D721Med (cell line): ENCODE results near the gene PTPN5.
A peak's percentile ranks its signal among the peaks of the same experiment; 100 is the strongest.

Experiments
- DNase-seq: peaks from one replicate; pipeline ENCODE4 v3.0.0; 2011; ENCODE audit warnings: low spot score; ENCODE audit not compliant: insufficient read length
- FAIRE-seq: peaks from 2 replicates; lab custom pipeline; 2011; peaks lifted over from hg19 to GRCh38; lab: Jason Lieb, UNC
- TF ChIP-seq, protein P1 (sequence below): IDR thresholded peaks from 2 replicates; pipeline ENCODE4 v1.5.1; 2012; ENCODE audit warnings: mild to moderate bottlenecking, control low read depth; ENCODE audit not compliant: insufficient read depth; ENCODE audit errors: missing control alignments

The PTPN5 gene

DNA sequence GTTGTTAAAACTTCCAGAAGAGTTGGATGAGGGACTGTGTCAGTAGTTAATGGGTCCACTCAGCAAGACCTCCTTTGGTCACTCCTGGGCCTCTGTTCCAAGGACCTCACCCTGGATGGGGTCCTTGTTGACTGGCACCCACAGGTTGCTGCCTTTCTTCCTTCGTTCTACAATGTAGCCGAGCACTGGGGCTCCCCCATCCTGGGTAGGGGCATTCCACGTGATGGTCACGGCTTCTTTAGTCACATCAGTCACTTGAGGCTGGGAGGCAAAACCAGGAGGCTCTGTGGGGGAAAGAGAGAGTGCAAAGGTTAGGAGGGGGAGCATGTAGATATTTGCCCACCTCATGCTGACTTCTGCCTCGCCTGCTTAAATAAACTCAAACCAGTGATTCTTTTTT is 81.1 kb downstream of the PTPN5 start:
- no peak for FAIRE-seq
- TF ChIP-seq, protein P1, sequence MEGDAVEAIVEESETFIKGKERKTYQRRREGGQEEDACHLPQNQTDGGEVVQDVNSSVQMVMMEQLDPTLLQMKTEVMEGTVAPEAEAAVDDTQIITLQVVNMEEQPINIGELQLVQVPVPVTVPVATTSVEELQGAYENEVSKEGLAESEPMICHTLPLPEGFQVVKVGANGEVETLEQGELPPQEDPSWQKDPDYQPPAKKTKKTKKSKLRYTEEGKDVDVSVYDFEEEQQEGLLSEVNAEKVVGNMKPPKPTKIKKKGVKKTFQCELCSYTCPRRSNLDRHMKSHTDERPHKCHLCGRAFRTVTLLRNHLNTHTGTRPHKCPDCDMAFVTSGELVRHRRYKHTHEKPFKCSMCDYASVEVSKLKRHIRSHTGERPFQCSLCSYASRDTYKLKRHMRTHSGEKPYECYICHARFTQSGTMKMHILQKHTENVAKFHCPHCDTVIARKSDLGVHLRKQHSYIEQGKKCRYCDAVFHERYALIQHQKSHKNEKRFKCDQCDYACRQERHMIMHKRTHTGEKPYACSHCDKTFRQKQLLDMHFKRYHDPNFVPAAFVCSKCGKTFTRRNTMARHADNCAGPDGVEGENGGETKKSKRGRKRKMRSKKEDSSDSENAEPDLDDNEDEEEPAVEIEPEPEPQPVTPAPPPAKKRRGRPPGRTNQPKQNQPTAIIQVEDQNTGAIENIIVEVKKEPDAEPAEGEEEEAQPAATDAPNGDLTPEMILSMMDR = no peak
- no peak for DNase-seq

DNA sequence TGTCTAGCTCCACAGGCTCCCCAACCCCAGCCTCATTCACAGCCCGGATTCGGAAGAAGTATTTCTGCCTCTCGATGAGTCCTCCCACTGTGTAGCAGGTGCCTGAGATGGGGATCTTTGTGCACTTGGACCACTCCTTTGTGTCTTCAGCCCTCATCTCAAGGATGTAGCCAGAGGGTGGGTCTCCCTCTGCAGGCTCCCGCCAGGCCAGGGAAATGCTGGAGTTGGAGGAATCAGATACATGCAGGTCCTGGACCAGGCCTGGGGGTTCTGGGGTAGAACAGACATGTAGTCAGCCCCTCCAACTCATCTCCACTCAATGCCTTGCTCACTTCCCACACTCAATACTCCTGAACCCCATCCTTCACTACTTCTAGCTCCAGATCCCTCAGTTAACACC is 82.2 kb downstream of the PTPN5 start:
- DNase-seq (no peak), FAIRE-seq (no peak)
- TF ChIP-seq, protein P1 = no peak

DNA sequence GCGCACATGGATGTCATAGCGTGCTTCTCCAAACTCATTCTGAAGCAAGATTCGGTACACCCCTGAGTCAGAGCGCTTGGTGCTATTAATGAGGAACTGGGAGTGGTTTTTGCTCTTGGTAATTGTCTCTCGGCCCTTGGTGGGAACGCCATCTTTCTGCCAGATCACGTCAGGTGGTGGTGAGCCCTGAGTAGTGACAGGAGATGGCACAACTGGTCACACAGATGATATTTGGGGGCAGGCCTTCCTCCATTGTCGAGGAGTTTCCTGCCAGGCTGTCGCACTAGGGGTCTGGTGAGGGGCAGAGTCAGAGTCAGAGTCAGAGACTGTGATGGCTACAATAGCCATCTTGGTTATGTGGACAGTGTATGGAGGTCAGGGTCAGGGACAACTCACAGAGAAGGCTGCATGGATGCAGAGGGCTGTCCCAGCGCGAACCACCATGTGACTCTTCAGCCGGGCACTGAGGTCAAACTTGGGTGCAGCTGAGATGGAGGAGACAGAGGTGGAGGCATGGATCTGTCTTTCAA is 83.7 kb downstream of the PTPN5 start:
- DNase-seq (no peak), FAIRE-seq (no peak)
- TF ChIP-seq, protein P1 = no peak

GRCh38 chr11:18706330-18707243 is 85.0 kb downstream of the PTPN5 start:
- no peak for FAIRE-seq
- TF ChIP-seq, protein P1 = no peak
- DNase-seq = peak; percentile 67

DNA sequence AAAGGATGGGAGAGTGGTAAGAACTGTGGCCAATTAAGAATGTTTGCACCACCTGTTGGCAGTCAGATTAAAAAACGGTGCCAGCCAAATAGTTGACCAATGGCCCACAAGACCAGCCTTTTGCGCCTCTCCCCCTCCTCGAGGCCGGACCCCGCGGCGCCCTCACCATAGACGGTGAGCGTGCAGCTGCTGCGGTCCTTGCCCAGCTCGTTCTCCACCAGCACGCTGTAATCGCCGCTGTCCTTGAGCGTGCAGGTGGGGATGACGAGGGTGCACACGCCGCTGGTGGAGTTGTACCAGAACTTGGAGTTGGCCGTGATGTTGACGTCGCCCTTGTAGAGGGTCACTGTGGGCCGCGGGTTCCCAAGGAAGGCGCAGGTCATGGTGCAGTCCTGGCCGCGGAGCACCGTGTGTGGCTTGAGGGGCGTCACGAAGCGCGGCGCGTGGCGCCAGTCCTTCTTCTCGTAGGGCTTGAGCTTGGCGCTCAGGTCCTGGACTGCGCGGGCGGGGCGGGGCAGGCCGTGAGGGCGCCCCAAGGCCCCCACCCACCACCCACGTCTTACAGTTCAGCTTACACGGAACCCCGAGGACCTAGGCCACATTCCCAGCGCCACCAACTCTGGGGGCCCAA is 85.8 kb downstream of the PTPN5 start:
- DNase-seq (no peak), FAIRE-seq (no peak)
- TF ChIP-seq, protein P1 = no peak

DNA sequence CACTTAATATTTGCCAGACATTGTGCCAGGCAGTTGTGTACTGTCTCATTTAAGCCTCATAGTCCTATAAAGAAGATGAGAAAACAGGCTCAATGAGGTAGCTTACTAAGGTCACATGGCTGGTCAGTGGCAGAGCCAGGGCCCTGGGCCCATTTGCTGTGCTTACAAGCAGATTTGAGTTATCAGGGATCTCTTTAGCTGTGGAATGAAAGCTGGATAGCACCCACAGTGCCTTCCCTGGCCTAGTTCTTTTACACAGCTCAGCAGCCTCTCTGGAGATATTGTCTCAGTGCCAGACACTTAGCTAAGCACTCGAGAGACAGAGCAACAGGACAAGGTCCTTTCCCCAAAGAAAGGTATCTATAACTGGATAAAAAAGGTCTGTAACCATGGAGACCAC is 86.9 kb downstream of the PTPN5 start:
- TF ChIP-seq, protein P1 = no peak
- no peak for FAIRE-seq
- DNase-seq = no peak
